Prostate gland (tissue), 2 donors: Measurements from ENCODE around the gene AAR2. TPM values are rescaled to one million over a fixed set of nuclear protein-coding genes. Genes with fewer than 3 reads are reported as not detected.

Source experiments
- DNase-seq: peaks from one replicate; pipeline ENCODE4 v3.0.0-alpha.2; 2019; ENCODE audit warnings: low spot score
- H3K27ac ChIP-seq, 2 donors: fragments of 200-600 bp; sonication (generic); 2 replicates each; pipeline ENCODE4 v1.5.1; 2017 to 2019
- H3K27me3 ChIP-seq: fragments of 200-600 bp; sonication (generic); replicated peaks from 2 replicates; pipeline ENCODE4 v1.5.1; 2019; ENCODE audit not compliant: insufficient read depth
- H3K36me3 ChIP-seq, 2 donors: fragments of 200-600 bp; sonication (generic); 1 replicate in 1 of 2; 2 replicates in 1 of 2; pipeline versions ENCODE4 v1.5.1 to v1.8.1; 2017 to 2019
- H3K4me1 ChIP-seq: fragments of 200-600 bp; sonication (generic); replicated peaks from 2 replicates; pipeline ENCODE4 v1.5.1; 2019
- H3K4me3 ChIP-seq, 2 donors: fragments of 200-600 bp; sonication (generic); 2 replicates each; pipeline ENCODE4 v1.5.1; 2017 to 2019
- H3K9me3 ChIP-seq: fragments of 200-600 bp; sonication (generic); 2 replicates; pipeline ENCODE4 v1.5.1; 2017
- POLR2A ChIP-seq: fragments of 450-650 bp; IDR thresholded peaks from one replicate; pipeline ENCODE4 v1.6.1; 2016; ENCODE audit warnings: antibody characterized with exemption, mild to moderate bottlenecking
- POLR2AphosphoS5 ChIP-seq: sonication (generic); formaldehyde crosslinking; IDR thresholded peaks from one replicate; pipeline ENCODE4 v1.6.1; 2017; ENCODE audit warnings: antibody characterized with exemption
- WGBS: methylation state at CpG from one replicate; pipeline ENCODE4 v1.1.5; 2018; 5-methylcytosine and 5-hydroxymethylcytosine counted together
- intact Hi-C: fragments of 100-400 bp; cut with DNase I; formaldehyde crosslinking; loops from one replicate; pipeline ENCODE4 v1.14.2; 2022
- total RNA-seq, 2 donors: library from RNA; depleted of rRNA; stranded (reverse); fragments of >200 nt; gene quantifications; one replicate each; pipeline ENCODE4 v1.1.0, GENCODE V29; 2016
- TF ChIP-seq, protein P1 (sequence below), 4 experiments: fragments of 200-600 bp in 2 of 4; fragments of 450-650 bp in 2 of 4; sonication (generic) in 2 of 4; IDR thresholded peaks; 1 replicate in 3 of 4; 2 replicates in 1 of 4; pipeline ENCODE4 v1.5.1; 2016 to 2019; ENCODE audit warnings: antibody characterized with exemption in 4 of 4, mild to moderate bottlenecking in 2 of 4, moderate library complexity in 2 of 4

AAR2 gene
- total RNA-seq, 2 donors from 2014 or later, result 34.7 to 44.6 TPM

DNA sequence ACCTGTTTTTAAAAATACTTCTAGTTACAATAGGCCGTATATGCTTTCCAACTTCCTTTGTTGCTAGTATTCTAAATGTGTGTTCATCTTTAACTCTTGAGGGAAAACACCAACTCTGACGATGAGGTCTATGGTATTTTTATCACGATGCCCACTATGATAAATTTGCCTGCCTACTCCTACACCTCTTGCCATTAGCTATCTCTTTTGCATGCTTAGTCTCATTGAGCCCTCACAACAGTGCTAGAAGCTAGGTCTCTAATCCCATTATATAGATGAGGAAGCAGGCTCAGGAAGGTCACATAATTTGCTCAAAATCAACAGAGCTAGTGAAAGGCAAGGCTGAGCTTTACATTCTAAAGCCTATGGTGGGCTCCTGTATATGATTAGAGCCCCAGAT lies 13.2 kb downstream of the AAR2 start:
- intact Hi-C loops, result no loop called here
- 72% methylated on average over 3 of the region's 3 CpGs for WGBS
- no peaks in the 10 kb centered on the region for H3K4me1 ChIP-seq
- H3K27me3 ChIP-seq, result no peaks in the 10 kb centered on the region
- DNase-seq, result no peak
- TF ChIP-seq POLR2A, result no peak
- TF ChIP-seq POLR2AphosphoS5, result no peak
- TF ChIP-seq, protein P1, sequence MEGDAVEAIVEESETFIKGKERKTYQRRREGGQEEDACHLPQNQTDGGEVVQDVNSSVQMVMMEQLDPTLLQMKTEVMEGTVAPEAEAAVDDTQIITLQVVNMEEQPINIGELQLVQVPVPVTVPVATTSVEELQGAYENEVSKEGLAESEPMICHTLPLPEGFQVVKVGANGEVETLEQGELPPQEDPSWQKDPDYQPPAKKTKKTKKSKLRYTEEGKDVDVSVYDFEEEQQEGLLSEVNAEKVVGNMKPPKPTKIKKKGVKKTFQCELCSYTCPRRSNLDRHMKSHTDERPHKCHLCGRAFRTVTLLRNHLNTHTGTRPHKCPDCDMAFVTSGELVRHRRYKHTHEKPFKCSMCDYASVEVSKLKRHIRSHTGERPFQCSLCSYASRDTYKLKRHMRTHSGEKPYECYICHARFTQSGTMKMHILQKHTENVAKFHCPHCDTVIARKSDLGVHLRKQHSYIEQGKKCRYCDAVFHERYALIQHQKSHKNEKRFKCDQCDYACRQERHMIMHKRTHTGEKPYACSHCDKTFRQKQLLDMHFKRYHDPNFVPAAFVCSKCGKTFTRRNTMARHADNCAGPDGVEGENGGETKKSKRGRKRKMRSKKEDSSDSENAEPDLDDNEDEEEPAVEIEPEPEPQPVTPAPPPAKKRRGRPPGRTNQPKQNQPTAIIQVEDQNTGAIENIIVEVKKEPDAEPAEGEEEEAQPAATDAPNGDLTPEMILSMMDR (IDR thresholded peaks at IDR 0.05), result no peak
- no peak overlapping the region for H3K27ac ChIP-seq
- H3K4me3 ChIP-seq, result no peak overlapping the region
- H3K9me3 ChIP-seq, result no peaks in the 10 kb centered on the region
- peaks cover 0 to 4% of the 10 kb centered on the region in 2 donors for H3K36me3 ChIP-seq

DNA sequence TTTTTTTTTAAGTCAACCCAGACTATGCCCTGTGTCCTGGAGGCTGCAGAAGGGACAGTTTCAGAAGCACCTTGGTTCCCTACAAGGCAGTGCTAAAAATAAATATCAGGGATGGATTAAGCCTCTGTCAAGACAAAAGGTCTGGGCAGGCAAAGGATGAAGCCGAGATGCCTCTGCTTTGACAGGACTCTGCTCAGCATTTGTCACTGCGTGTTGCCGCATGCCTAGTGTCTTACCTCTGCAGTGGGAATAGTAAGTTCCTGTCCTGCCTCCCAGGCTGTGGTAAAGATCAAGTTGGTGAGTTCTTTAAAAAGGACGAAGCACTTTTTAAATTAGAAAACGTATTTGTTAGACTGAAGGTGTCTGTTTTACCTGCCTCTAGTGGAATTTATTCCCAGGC lies 15.1 kb downstream of the AAR2 start:
- TF ChIP-seq, protein P1 (IDR thresholded peaks at IDR 0.05), result no peak
- no peak for TF ChIP-seq POLR2A
- TF ChIP-seq POLR2AphosphoS5, result no peak
- DNase-seq, result no peak
- WGBS, result 70% methylated on average over 5 of the region's 5 CpGs
- intact Hi-C loops, result no loop called here
- Histone ChIP-seq H3K27me3 (no peaks in the 10 kb centered on the region), H3K4me3 (no peak overlapping the region), H3K4me1 (no peaks in the 10 kb centered on the region), H3K27ac (no peak overlapping the region), H3K36me3 (peaks cover 0 to 7% of the 10 kb centered on the region in 2 donors), H3K9me3 (no peaks in the 10 kb centered on the region)

DNA sequence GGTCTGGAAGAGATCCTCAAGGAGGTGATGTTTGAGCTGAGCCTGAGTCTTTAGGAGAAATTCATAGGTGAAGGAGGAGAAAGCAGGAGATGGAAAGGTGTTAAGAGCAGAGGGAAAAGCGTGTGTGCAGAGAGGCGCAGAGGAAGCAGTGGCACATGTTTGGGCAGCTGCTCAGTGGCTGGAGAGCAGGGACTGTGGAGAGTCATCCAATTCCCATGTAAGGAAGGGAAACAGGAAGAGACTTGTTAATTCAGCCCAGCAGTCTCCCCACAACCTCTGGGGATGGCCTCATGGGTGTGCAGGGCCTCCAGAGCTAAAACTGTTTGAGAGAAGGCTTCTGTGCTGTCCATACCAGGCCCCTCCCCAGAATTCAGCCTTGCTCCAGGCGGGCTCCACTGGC lies 16.2 kb downstream of the AAR2 start:
- Histone ChIP-seq H3K36me3 (peaks cover 0 to 7% of the 10 kb centered on the region in 2 donors), H3K27me3 (no peaks in the 10 kb centered on the region), H3K4me1 (no peaks in the 10 kb centered on the region), H3K27ac (no peak overlapping the region), H3K9me3 (no peaks in the 10 kb centered on the region), H3K4me3 (no peak overlapping the region)
- intact Hi-C loops, result no loop called here
- TF ChIP-seq, protein P1 (IDR thresholded peaks at IDR 0.05), result no peak
- TF ChIP-seq POLR2AphosphoS5 (no peak), POLR2A (no peak)
- WGBS, result 94% methylated on average over 3 of the region's 3 CpGs
- DNase-seq, result no peak

DNA sequence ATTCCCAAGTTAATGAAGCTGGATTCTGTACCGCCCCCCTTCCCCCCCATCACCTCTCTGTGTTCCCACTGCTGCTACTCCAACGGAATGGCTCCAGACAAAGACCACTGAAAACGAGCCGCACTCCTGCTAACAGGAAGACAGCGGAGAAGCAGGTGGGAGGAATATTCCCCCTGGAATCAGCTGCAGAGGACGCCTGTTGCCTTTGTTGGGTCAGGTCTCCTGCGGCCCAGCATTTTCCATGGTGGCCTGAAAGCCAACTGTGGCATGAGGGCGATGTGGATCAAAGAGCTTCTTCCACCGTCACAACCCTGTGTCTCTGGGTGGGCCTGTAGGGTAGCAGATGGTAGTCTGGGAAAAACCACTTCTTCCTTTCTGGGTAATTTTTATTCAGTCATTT lies 16.8 kb downstream of the AAR2 start:
- WGBS, result 93% methylated on average over 8 of the region's 9 CpGs
- Histone ChIP-seq H3K27me3 (no peaks in the 10 kb centered on the region), H3K9me3 (no peaks in the 10 kb centered on the region), H3K27ac (no peak overlapping the region), H3K4me1 (no peaks in the 10 kb centered on the region), H3K36me3 (peaks cover 0 to 7% of the 10 kb centered on the region in 2 donors), H3K4me3 (no peak overlapping the region)
- DNase-seq, result no peak
- intact Hi-C loops, result no loop called here
- TF ChIP-seq, protein P1 (IDR thresholded peaks at IDR 0.05), result no peak
- no peak for TF ChIP-seq POLR2A
- TF ChIP-seq POLR2AphosphoS5, result no peak

DNA sequence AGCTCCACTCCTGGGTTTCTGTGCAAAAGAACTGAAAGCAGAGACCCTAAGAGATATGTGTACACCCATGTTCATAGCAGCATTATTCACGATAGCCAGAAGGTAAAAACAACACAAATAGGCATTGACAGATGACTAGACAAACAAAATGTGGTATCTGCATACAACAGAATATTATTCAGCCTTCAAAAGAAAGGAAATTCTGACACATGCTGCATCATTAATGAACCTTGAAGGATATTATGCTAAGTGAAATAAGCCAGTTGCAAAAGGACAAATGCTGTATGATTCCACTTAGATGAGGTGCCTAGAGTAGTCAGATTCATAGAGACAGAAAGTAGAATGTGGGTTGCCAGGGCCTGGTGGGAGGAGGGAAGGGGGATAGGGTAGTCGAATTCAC lies 17.8 kb downstream of the AAR2 start:
- Histone ChIP-seq H3K9me3 (no peaks in the 10 kb centered on the region), H3K27ac (no peak overlapping the region), H3K36me3 (peaks cover 0 to 7% of the 10 kb centered on the region in 2 donors), H3K4me1 (no peaks in the 10 kb centered on the region), H3K4me3 (no peak overlapping the region), H3K27me3 (no peaks in the 10 kb centered on the region)
- 79% methylated on average over 2 of the region's 2 CpGs for WGBS
- no peak for TF ChIP-seq POLR2AphosphoS5
- no peak for TF ChIP-seq POLR2A
- TF ChIP-seq, protein P1 (IDR thresholded peaks at IDR 0.05), result no peak
- intact Hi-C loops, result no loop called here
- no peak for DNase-seq
